OCI-LY3 (cell line): ENCODE results near the gene CASS4.

ENCODE experiments used
- EZH2phosphoT487 ChIP-seq: fragments of 200-600 bp; shearing (Covaris generic); IDR thresholded peaks from 2 replicates; pipeline ENCODE4 v1.6.1; 2018; ENCODE audit warnings: antibody characterized with exemption, mixed run types, low read depth
- TF ChIP-seq, protein P1 (sequence below): fragments of 200-600, 300-600 bp; sonication (generic); IDR thresholded peaks from 2 replicates; pipeline ENCODE4 v1.5.1; 2014; ENCODE audit warnings: antibody characterized with exemption, low read length, low read depth

DNA sequence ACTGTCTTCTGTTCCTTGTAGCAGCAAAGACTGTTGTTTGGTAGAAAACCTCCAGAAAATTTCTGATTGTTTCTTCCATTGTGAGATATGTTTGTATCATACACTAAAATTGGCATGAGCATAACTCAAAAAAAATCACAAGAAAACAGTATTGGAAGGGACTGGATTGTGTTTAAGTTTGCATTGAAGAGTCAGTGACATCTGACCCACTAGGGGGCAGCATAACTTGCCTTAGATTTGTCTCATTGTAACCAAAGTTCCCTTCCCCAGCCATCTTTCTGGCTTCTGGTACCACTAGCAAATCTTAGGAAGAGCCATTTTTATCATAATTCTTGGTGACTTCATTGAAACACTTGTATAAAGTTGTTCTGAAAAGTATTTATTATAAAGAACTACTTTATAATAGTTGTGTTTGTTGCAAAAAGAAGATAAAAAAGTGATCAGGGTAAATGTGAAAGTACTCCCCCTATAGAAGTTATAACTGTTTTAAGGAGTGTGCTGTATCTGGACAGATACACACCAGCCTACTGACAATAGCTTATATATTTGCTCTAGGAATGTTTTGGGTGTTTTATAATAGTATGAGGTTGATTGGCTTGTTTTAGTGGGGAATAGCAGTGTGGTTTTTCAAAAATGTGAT, 11.9 kb upstream of the CASS4 start:
- TF ChIP-seq, protein P1, sequence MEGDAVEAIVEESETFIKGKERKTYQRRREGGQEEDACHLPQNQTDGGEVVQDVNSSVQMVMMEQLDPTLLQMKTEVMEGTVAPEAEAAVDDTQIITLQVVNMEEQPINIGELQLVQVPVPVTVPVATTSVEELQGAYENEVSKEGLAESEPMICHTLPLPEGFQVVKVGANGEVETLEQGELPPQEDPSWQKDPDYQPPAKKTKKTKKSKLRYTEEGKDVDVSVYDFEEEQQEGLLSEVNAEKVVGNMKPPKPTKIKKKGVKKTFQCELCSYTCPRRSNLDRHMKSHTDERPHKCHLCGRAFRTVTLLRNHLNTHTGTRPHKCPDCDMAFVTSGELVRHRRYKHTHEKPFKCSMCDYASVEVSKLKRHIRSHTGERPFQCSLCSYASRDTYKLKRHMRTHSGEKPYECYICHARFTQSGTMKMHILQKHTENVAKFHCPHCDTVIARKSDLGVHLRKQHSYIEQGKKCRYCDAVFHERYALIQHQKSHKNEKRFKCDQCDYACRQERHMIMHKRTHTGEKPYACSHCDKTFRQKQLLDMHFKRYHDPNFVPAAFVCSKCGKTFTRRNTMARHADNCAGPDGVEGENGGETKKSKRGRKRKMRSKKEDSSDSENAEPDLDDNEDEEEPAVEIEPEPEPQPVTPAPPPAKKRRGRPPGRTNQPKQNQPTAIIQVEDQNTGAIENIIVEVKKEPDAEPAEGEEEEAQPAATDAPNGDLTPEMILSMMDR, result peak; percentile 97
- TF ChIP-seq EZH2phosphoT487, result no peak
